ENCODE measurements around the gene PLN.

Gene PLN

GRCh38 chr6:118542184-118542952 is 5.7 kb upstream of the PLN start:
- DNase-seq, result no peak

- no peak for DNase-seq
These were observed 4.0 kb upstream of the PLN start for GRCh38 chr6:118544105-118544504.

GRCh38 chr6:118546164-118546879 is 1.8 kb upstream of the PLN start:
- no peak for DNase-seq

- DNase-seq, result no peak
These were observed 1.2 kb upstream of the PLN start for GRCh38 chr6:118546880-118547218.

- no peak for DNase-seq
These were observed 517 bp downstream of the PLN start for GRCh38 chr6:118548613-118549012.

GRCh38 chr6:118551063-118552053 is 3.3 kb downstream of the PLN start:
- peak; percentile 57 for DNase-seq

- no peak for DNase-seq
These were observed 5.0 kb downstream of the PLN start for GRCh38 chr6:118553132-118553531.

GRCh38 chr6:118554698-118555097 is 6.6 kb downstream of the PLN start:
- DNase-seq, result no peak

- peak; percentile 2 for DNase-seq
These were observed 10.5 kb downstream of the PLN start for GRCh38 chr6:118558464-118559217.

GRCh38 chr6:118559659-118560058 is 11.6 kb downstream of the PLN start:
- DNase-seq, result no peak

GRCh38 chr6:118562248-118562647 is 14.2 kb downstream of the PLN start:
- no peak for DNase-seq

- no peak for DNase-seq
These were observed 14.9 kb downstream of the PLN start for GRCh38 chr6:118562959-118563358.

- peak; percentile 50 for DNase-seq
These were observed 17.3 kb downstream of the PLN start for GRCh38 chr6:118565311-118565960.

GRCh38 chr6:118567974-118568373 is 19.9 kb downstream of the PLN start:
- DNase-seq, result no peak

- DNase-seq, result no peak
These were observed 21.4 kb downstream of the PLN start for GRCh38 chr6:118569498-118569897.

- DNase-seq, result no peak
These were observed 23.0 kb downstream of the PLN start for GRCh38 chr6:118571121-118571520.

GRCh38 chr6:118574051-118574865 is 26.2 kb downstream of the PLN start:
- peak; percentile 16 for DNase-seq

GRCh38 chr6:118577972-118578371 is 29.9 kb downstream of the PLN start:
- DNase-seq, result no peak

GRCh38 chr6:118578617-118579016 is 30.5 kb downstream of the PLN start:
- no peak for DNase-seq

- DNase-seq, result no peak
These were observed 31.7 kb downstream of the PLN start for GRCh38 chr6:118579786-118580185.
